IMR-90 (cell line): Measurements from ENCODE around the gene IL17REL.

Source experiments
- BHLHE40 ChIP-seq: fragments of 150-350 bp; IDR thresholded peaks from 2 replicates; pipeline ENCODE4 v1.6.1; 2016; ENCODE audit warnings: mild to moderate bottlenecking, low read depth, low read length
- CEBPB ChIP-seq: IDR thresholded peaks from 2 replicates; pipeline ENCODE4 v1.6.1; 2012; ENCODE audit warnings: low read depth, low read length, improper control_type of control experiment
- CTCF ChIP-seq: conservative IDR thresholded peaks from 2 replicates; pipeline ENCODE4 v1.5.1; 2012; ENCODE audit warnings: mild to moderate bottlenecking, low read depth, low read length, improper control_type of control experiment
- ELK1 ChIP-seq: fragments of 150-350 bp; IDR thresholded peaks from 2 replicates; pipeline ENCODE4 v1.6.1; 2016; ENCODE audit warnings: low read depth, mild to moderate bottlenecking, low read length, moderate library complexity, borderline replicate concordance
- MAZ ChIP-seq: IDR thresholded peaks from 2 replicates; pipeline ENCODE4 v1.6.1; 2012; ENCODE audit warnings: low read depth, mild to moderate bottlenecking, low read length, improper control_type of control experiment, moderate library complexity, borderline replicate concordance
- NFE2L2 ChIP-seq: fragments of 150-350 bp; IDR thresholded peaks from 2 replicates; pipeline ENCODE4 v1.6.1; 2016; ENCODE audit warnings: low read depth, mild to moderate bottlenecking, low read length
- POLR2A ChIP-seq: IDR thresholded peaks from 2 replicates; pipeline ENCODE4 v1.6.1; 2012; ENCODE audit warnings: mild to moderate bottlenecking, low read depth, low read length
- RAD21 ChIP-seq: IDR thresholded peaks from 2 replicates; pipeline ENCODE4 v1.6.1; 2012; ENCODE audit warnings: low read length, improper control_type of control experiment
- RCOR1 ChIP-seq: IDR thresholded peaks from 2 replicates; pipeline ENCODE4 v1.6.1; 2012; ENCODE audit warnings: mild to moderate bottlenecking, low read length, improper control_type of control experiment; ENCODE audit not compliant: insufficient replicate concordance
- RFX5 ChIP-seq: IDR thresholded peaks from 2 replicates; pipeline ENCODE4 v1.8.0; 2012; ENCODE audit warnings: low read depth, mild to moderate bottlenecking, low read length, moderate library complexity
- USF2 ChIP-seq: fragments of 150-350 bp; IDR thresholded peaks from 2 replicates; pipeline ENCODE4 v1.6.1; 2017; ENCODE audit warnings: mild to moderate bottlenecking, antibody characterized with exemption, low read length, low read depth

GRCh38 chr22:49993649-49994360, 18.8 kb downstream of the IL17REL start:
- TF ChIP-seq CTCF (no peak), RAD21 (no peak), CEBPB (no peak), POLR2A (no peak), RCOR1 (no peak), BHLHE40 (no peak), MAZ (no peak), RFX5 (no peak), ELK1 (no peak), USF2 (no peak), NFE2L2 (no peak)
